IMR-90 (cell line): ENCODE measurements around the gene DEPDC5. TPM values are rescaled to one million over a fixed set of nuclear protein-coding genes. Genes with fewer than 3 reads are reported as not detected.
A peak's percentile ranks its signal among the peaks of the same experiment; 100 is the strongest.

Experiments used
- ATAC-seq: fragments of 200-7000 bp; cut with Tn5 transposase; 2 replicates; pipeline ENCODE4 v1.9.1; 2020; ENCODE audit warnings: low read depth, mild to moderate bottlenecking, moderate library complexity
- BruUV-seq: library from RNA; stranded (reverse); fragments of 400-500 nt; replicated peaks from 2 replicates; lab custom pipeline; 2021; lab: Mats Ljungman, UMichigan
- CTCF ChIA-PET: fragments of 300-600 bp; formaldehyde crosslinking; extraction: SDS; loops from one replicate; lab custom pipeline; 2021; ENCODE audit warnings: antibody characterized with exemption; lab: Yijun Ruan, JAX
- POLR2A ChIA-PET: fragments of 300-600 bp; sonication (Branson Sonifier 250); formaldehyde crosslinking; loops from one replicate; lab custom pipeline; 2022; ENCODE audit warnings: antibody characterized with exemption; ENCODE audit not compliant: unreplicated experiment; lab: Charles Lee
- DNase-seq: peaks from one replicate; pipeline ENCODE4 v3.0.0; 2013
- H2AFZ ChIP-seq: replicated peaks from 2 replicates; pipeline ENCODE3; 2013; ENCODE audit warnings: low read length, mild to moderate bottlenecking; ENCODE audit not compliant: poor library complexity
- H2AK5ac ChIP-seq: 2 replicates; pipeline ENCODE4 v1.6.1; 2013; ENCODE audit warnings: low read depth, low read length, inconsistent platforms
- H2AK9ac ChIP-seq: replicated peaks from 2 replicates; pipeline ENCODE3; 2013; ENCODE audit warnings: mild to moderate bottlenecking, low read depth, low read length, moderate library complexity; ENCODE audit not compliant: poor library complexity
- H2BK120ac ChIP-seq: 2 replicates; pipeline ENCODE4 v1.6.1; 2013; ENCODE audit warnings: low read depth, low read length, inconsistent platforms
- H2BK15ac ChIP-seq: 3 replicates; pipeline ENCODE4 v1.6.1; 2013; ENCODE audit warnings: low read depth, low read length, inconsistent platforms
- H2BK20ac ChIP-seq: 2 replicates; pipeline ENCODE4 v1.6.1; 2013; ENCODE audit warnings: low read depth, mild to moderate bottlenecking, inconsistent platforms, low read length, moderate library complexity
- H2BK5ac ChIP-seq: 2 replicates; pipeline ENCODE4 v1.6.1; 2013; ENCODE audit warnings: mild to moderate bottlenecking, low read depth, low read length, inconsistent platforms; ENCODE audit not compliant: poor library complexity, severe bottlenecking
- H3K14ac ChIP-seq: replicated peaks from 2 replicates; pipeline ENCODE4 v1.6.1; 2013; ENCODE audit warnings: low read depth, low read length, inconsistent platforms
- H3K18ac ChIP-seq: 2 replicates; pipeline ENCODE4 v1.6.1; 2013; ENCODE audit warnings: low read depth, low read length, control low read depth
- H3K23ac ChIP-seq: 2 replicates; pipeline ENCODE4 v1.6.1; 2013; ENCODE audit warnings: low read depth, low read length, inconsistent platforms
- H3K27ac ChIP-seq: 2 replicates; pipeline ENCODE4 v1.5.1; 2013; ENCODE audit warnings: mild to moderate bottlenecking, control low read depth, low read length; ENCODE audit not compliant: insufficient read depth
- H3K27me3 ChIP-seq: 2 replicates; pipeline ENCODE4 v1.6.1; 2013; ENCODE audit warnings: low read length; ENCODE audit not compliant: control insufficient read depth, insufficient read depth
- H3K36me3 ChIP-seq: 2 replicates; pipeline ENCODE4 v1.6.1; 2013; ENCODE audit warnings: low read length, mixed read lengths; ENCODE audit not compliant: control insufficient read depth, insufficient read depth
- H3K4ac ChIP-seq: 2 replicates; pipeline ENCODE4 v1.6.1; 2013; ENCODE audit warnings: low read depth, low read length, inconsistent platforms
- H3K4me1 ChIP-seq: 2 replicates; pipeline ENCODE4 v1.6.1; 2013; ENCODE audit warnings: low read length, mixed read lengths; ENCODE audit not compliant: control insufficient read depth, insufficient read depth
- H3K4me2 ChIP-seq: 2 replicates; pipeline ENCODE4 v1.6.1; 2013; ENCODE audit warnings: low read depth, mild to moderate bottlenecking, control low read depth, low read length, moderate library complexity
- H3K4me3 ChIP-seq: 2 replicates; pipeline ENCODE4 v1.5.1; 2013; ENCODE audit warnings: low read depth, mild to moderate bottlenecking, control low read depth, low read length, moderate library complexity; ENCODE audit not compliant: insufficient read depth
- H3K56ac ChIP-seq: 2 replicates; pipeline ENCODE4 v1.6.1; 2013; ENCODE audit warnings: low read length, inconsistent platforms; ENCODE audit not compliant: insufficient read depth; ENCODE audit errors: extremely low read depth
- H3K79me1 ChIP-seq, 2 experiments: 2 replicates each; pipeline ENCODE4 v1.6.1; 2013; ENCODE audit warnings: low read length in 2 of 2, inconsistent platforms in 1 of 2, low read depth in 1 of 2
- H3K9ac ChIP-seq: 2 replicates; pipeline ENCODE4 v1.6.1; 2013; ENCODE audit warnings: low read depth, low read length, control low read depth
- H3K9me1 ChIP-seq: 2 replicates; pipeline ENCODE4 v1.6.1; 2013; ENCODE audit warnings: low read length, inconsistent platforms; ENCODE audit not compliant: insufficient read depth
- H3K9me3 ChIP-seq: 2 replicates; pipeline ENCODE4 v1.6.1; 2013; ENCODE audit warnings: low read length; ENCODE audit not compliant: control insufficient read depth, insufficient read depth
- H4K20me1 ChIP-seq: 2 replicates; pipeline ENCODE4 v1.6.1; 2013; ENCODE audit warnings: low read length, inconsistent platforms; ENCODE audit not compliant: insufficient read depth
- H4K5ac ChIP-seq: 2 replicates; pipeline ENCODE4 v1.6.1; 2013; ENCODE audit warnings: mild to moderate bottlenecking, low read depth, low read length, control low read depth
- H4K8ac ChIP-seq, 2 experiments: 2 replicates each; pipeline ENCODE4 v1.6.1; 2013; ENCODE audit warnings: low read depth in 2 of 2, low read length in 2 of 2, control low read depth in 1 of 2, inconsistent platforms in 1 of 2
- H4K91ac ChIP-seq: 2 replicates; pipeline ENCODE4 v1.6.1; 2013; ENCODE audit warnings: low read depth, low read length, inconsistent platforms; ENCODE audit not compliant: insufficient read depth
- BHLHE40 ChIP-seq: fragments of 150-350 bp; IDR thresholded peaks from 2 replicates; pipeline ENCODE4 v1.6.1; 2016; ENCODE audit warnings: mild to moderate bottlenecking, low read depth, low read length
- CEBPB ChIP-seq: IDR thresholded peaks from 2 replicates; pipeline ENCODE4 v1.6.1; 2012; ENCODE audit warnings: low read depth, low read length, improper control_type of control experiment
- CHD1 ChIP-seq: IDR thresholded peaks from 2 replicates; pipeline ENCODE4 v1.6.1; 2012; ENCODE audit warnings: low read depth, low read length, improper control_type of control experiment
- ELK1 ChIP-seq: fragments of 150-350 bp; IDR thresholded peaks from 2 replicates; pipeline ENCODE4 v1.6.1; 2016; ENCODE audit warnings: low read depth, mild to moderate bottlenecking, low read length, moderate library complexity, borderline replicate concordance
- FOS ChIP-seq: fragments of 150-350 bp; IDR thresholded peaks from 2 replicates; pipeline ENCODE4 v1.6.1; 2016; ENCODE audit warnings: low read depth, low read length
- MAFK ChIP-seq: IDR thresholded peaks from 2 replicates; pipeline ENCODE4 v1.6.1; 2012; ENCODE audit warnings: low read depth, low read length, improper control_type of control experiment
- MAZ ChIP-seq: IDR thresholded peaks from 2 replicates; pipeline ENCODE4 v1.6.1; 2012; ENCODE audit warnings: low read depth, mild to moderate bottlenecking, low read length, improper control_type of control experiment, moderate library complexity, borderline replicate concordance
- MXI1 ChIP-seq: IDR thresholded peaks from 2 replicates; pipeline ENCODE4 v1.6.1; 2012; ENCODE audit warnings: low read depth, mild to moderate bottlenecking, low read length, moderate library complexity, borderline replicate concordance
- NFE2L2 ChIP-seq: fragments of 150-350 bp; IDR thresholded peaks from 2 replicates; pipeline ENCODE4 v1.6.1; 2016; ENCODE audit warnings: low read depth, mild to moderate bottlenecking, low read length
- POLR2A ChIP-seq: IDR thresholded peaks from 2 replicates; pipeline ENCODE4 v1.6.1; 2012; ENCODE audit warnings: mild to moderate bottlenecking, low read depth, low read length
- RCOR1 ChIP-seq: IDR thresholded peaks from 2 replicates; pipeline ENCODE4 v1.6.1; 2012; ENCODE audit warnings: mild to moderate bottlenecking, low read length, improper control_type of control experiment; ENCODE audit not compliant: insufficient replicate concordance
- SMC3 ChIP-seq: fragments of 150-350 bp; IDR thresholded peaks from 2 replicates; pipeline ENCODE4 v1.6.1; 2016; ENCODE audit warnings: low read depth, mild to moderate bottlenecking, antibody characterized with exemption, low read length, moderate library complexity
- WGBS, 2 experiments: methylation state at CpG; one replicate each; pipeline versions ENCODE4 v1.1.5 to v1.1.7; 2013; ENCODE audit warnings: missing lambda C conversion rate in 2 of 2; ENCODE audit not compliant: insufficient read length in 1 of 2; ENCODE audit errors: extremely low coverage in 2 of 2; 5-methylcytosine and 5-hydroxymethylcytosine counted together
- dilution Hi-C: fragments of 300-500 bp; cut with HindIII; formaldehyde crosslinking; loops from one replicate; pipeline ENCODE4 v1.14.3; 2018; ENCODE audit warnings: low sequenced_read_pairs; ENCODE audit not compliant: unreplicated experiment
- in situ Hi-C: fragments of 300-500 bp; cut with MboI; formaldehyde crosslinking; loops from 3 replicates; pipeline ENCODE4 v1.14.3; 2019; ENCODE audit warnings: low sequenced_read_pairs, inconsistent platforms, mixed read lengths
- intact Hi-C: fragments of 100-400 bp; cut with micrococcal nuclease; formaldehyde crosslinking; loops from 2 replicates; pipeline ENCODE4 v1.10.0; 2022
- polyA plus RNA-seq, 3 experiments: library from polyadenylated mRNA; depleted of rRNA; stranded (reverse); fragments of >200 nt; gene quantifications; 2 replicates each; pipeline ENCODE4 v1.2.3, GENCODE V29; 2012; ENCODE audit warnings: low replicate concordance in 1 of 3
- total RNA-seq: library from RNA; depleted of rRNA; stranded (reverse); fragments of >200 nt; gene quantifications from 2 replicates; pipeline ENCODE4 v1.2.3, GENCODE V29; 2012
- TF ChIP-seq, protein P1 (sequence below): conservative IDR thresholded peaks from 2 replicates; pipeline ENCODE4 v1.5.1; 2012; ENCODE audit warnings: mild to moderate bottlenecking, low read depth, low read length, improper control_type of control experiment
- TF ChIP-seq, protein P2 (sequence below): fragments of 150-350 bp; IDR thresholded peaks from 2 replicates; pipeline ENCODE4 v1.6.1; 2017; ENCODE audit warnings: mild to moderate bottlenecking, antibody characterized with exemption, low read length, low read depth

Gene DEPDC5
- total and polyA plus RNA-seq, 2 of the 4 experiments (the other 2 are of a cell fraction): 6.6 to 12.9 TPM

GRCh38 chr22:31917227-31917921, 163.6 kb downstream of the DEPDC5 start:
- no peaks in the 10 kb centered on the region for H3K36me3 ChIP-seq
- no peak overlapping the region for H3K4ac ChIP-seq
- H4K8ac ChIP-seq: no peak overlapping the region
- CTCF ChIA-PET: no interaction called here
- no peak overlapping the region for H3K23ac ChIP-seq
- POLR2A ChIA-PET: no interaction called here
- H2BK15ac ChIP-seq: no peak overlapping the region
- no peak overlapping the region for H2AK5ac ChIP-seq
- no peak overlapping the region for H3K18ac ChIP-seq
- dilution Hi-C loops: no loop called here
- in situ Hi-C loops: no loop called here
- no peak overlapping the region for H2BK120ac ChIP-seq
- ATAC-seq (no peak), DNase-seq (no peak)
- H2AK9ac ChIP-seq: peak overlapping the region; percentile 25
- H3K4me2 ChIP-seq: no peak overlapping the region
- no peaks in the 10 kb centered on the region; the same call in 1 of the 2 replicates for H3K4me1 ChIP-seq
- no peaks in the 10 kb centered on the region; the same call in 1 of the 2 replicates for H3K27me3 ChIP-seq
- no peaks in the 10 kb centered on the region for H4K20me1 ChIP-seq
- H4K91ac ChIP-seq: no peak overlapping the region
- H3K9me1 ChIP-seq: no peaks in the 10 kb centered on the region
- H3K4me3 ChIP-seq: no peak overlapping the region
- H2BK20ac ChIP-seq: no peak overlapping the region
- no peak overlapping the region for H4K5ac ChIP-seq
- no peak overlapping the region for H2BK5ac ChIP-seq
- no peak overlapping the region for H3K27ac ChIP-seq
- no peak overlapping the region for H3K9ac ChIP-seq
- TF ChIP-seq, protein P1, sequence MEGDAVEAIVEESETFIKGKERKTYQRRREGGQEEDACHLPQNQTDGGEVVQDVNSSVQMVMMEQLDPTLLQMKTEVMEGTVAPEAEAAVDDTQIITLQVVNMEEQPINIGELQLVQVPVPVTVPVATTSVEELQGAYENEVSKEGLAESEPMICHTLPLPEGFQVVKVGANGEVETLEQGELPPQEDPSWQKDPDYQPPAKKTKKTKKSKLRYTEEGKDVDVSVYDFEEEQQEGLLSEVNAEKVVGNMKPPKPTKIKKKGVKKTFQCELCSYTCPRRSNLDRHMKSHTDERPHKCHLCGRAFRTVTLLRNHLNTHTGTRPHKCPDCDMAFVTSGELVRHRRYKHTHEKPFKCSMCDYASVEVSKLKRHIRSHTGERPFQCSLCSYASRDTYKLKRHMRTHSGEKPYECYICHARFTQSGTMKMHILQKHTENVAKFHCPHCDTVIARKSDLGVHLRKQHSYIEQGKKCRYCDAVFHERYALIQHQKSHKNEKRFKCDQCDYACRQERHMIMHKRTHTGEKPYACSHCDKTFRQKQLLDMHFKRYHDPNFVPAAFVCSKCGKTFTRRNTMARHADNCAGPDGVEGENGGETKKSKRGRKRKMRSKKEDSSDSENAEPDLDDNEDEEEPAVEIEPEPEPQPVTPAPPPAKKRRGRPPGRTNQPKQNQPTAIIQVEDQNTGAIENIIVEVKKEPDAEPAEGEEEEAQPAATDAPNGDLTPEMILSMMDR: no peak
- TF ChIP-seq MXI1: no peak
- no peak for TF ChIP-seq BHLHE40
- no peak for TF ChIP-seq SMC3
- TF ChIP-seq, protein P2, sequence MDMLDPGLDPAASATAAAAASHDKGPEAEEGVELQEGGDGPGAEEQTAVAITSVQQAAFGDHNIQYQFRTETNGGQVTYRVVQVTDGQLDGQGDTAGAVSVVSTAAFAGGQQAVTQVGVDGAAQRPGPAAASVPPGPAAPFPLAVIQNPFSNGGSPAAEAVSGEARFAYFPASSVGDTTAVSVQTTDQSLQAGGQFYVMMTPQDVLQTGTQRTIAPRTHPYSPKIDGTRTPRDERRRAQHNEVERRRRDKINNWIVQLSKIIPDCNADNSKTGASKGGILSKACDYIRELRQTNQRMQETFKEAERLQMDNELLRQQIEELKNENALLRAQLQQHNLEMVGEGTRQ: no peak
- TF ChIP-seq CEBPB: no peak
- TF ChIP-seq NFE2L2: no peak
- no peak for TF ChIP-seq MAFK
- no peak for TF ChIP-seq FOS
- no peak for TF ChIP-seq RCOR1
- TF ChIP-seq POLR2A: no peak
- no peak for TF ChIP-seq ELK1
- TF ChIP-seq CHD1: no peak
- TF ChIP-seq MAZ: no peak
- H2AFZ ChIP-seq: no peak overlapping the region
- H3K9me3 ChIP-seq: no peaks in the 10 kb centered on the region
- H3K79me1 ChIP-seq: no peaks in the 10 kb centered on the region
- WGBS, 2 experiments: 76% methylated on average over 6 of the region's 17 CpGs; no CpG with 5 or more reads in 1 of the 2 experiments
- no TSS peak for BruUV-seq
- no peak overlapping the region for H3K56ac ChIP-seq
- no peak overlapping the region for H3K14ac ChIP-seq
- intact Hi-C loops: no loop called here
